Stimulated activated CD8-positive, alpha-beta memory T cell treated with anti-CD3 and anti-CD28 coated beads, Interleukin-7, amount 100 ng/mL, for 1 hour (primary cell): ENCODE data around the gene CRYBB2.
"Not testable (repeated sequence)": the region's sequence is repeated elsewhere in the genome, so short reads cannot be mapped to it uniquely, and the experiment has no call there.

Source experiments
- DNase-seq, 2 donors: peaks; one replicate each; pipeline ENCODE4 v3.0.0-alpha.2; 2020; ENCODE audit warnings: low read depth in 2 of 2

CRYBB2 gene, protein sequence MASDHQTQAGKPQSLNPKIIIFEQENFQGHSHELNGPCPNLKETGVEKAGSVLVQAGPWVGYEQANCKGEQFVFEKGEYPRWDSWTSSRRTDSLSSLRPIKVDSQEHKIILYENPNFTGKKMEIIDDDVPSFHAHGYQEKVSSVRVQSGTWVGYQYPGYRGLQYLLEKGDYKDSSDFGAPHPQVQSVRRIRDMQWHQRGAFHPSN

DNA sequence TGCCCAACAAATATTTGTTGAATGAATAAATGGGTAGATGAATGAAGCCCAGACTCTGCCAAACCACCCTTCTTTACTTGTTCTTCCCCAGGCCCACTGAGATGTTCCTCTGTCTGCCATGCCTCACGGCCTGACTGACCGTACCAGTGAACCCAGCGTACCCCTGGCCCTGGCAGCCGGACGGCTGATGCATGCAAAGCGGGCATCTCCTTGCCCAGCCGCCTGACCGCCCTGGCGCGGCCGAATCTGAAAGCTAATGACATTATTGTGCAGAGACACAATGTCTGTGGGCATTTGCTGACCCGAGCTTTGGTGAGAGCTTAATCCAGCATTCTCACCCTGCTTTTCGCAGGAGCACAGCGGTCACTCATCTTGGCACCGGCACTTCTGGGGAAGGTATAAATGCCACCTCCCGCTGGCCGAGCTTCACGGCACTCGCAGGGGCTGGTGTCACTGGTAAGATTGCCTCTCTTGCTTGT, at the start of gene CRYBB2:
Gene CRYBB2 (plus strand): TSS at position 429 of the 479 bp plus-strand sequence. CDS start 1,791 bp downstream, outside the sequence.
- DNase-seq, result no peak

DNA sequence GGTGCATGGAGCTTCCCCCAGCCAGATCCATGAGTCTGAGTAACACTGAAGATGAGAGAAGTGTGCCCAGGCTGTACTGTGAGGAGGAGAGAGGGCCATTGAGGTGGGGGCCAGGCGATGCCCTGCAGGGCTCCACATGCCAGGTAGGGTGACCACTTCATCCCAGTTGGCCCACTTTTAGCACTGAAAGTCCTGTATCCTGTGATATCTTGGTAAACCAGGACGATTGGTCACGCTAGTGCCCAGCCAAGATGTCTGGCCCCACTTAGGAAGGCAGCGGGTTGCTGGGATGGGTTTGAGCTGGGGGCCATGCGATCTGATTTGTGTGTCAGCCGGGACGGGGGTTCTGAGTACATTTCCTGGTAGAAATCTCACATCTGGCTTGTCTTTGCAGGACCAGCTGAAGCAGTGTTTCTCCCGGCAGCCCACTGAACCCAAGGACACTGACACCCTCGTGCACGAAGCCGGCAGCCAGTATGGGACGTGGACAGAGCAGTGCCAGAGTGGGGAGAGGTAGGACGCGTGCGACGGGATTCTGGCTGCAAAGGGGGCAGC, 48.9 kb upstream of the CRYBB2 start:
- no peak for DNase-seq

DNA sequence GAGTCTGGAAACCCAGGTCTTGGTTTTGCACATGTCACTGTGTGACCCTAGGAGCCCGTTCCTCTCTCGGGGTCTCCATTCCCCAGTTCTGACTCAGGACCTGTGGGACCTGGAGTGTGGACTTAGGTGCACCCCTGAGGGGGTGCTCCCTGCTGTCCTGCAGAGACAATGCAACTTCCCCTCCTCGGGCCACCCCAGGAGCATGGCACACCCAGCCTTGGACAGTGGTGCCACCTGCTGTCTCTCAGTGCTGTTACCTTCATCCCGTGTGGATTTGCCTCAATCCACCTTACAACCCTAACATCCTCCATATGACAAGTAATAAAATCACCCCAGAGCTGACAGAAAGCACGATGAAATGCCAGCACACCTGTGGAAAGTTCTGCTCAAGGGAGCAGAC, 47.3 kb upstream of the CRYBB2 start:
- DNase-seq, result peak in 1 of 2 donors; percentile 2

DNA sequence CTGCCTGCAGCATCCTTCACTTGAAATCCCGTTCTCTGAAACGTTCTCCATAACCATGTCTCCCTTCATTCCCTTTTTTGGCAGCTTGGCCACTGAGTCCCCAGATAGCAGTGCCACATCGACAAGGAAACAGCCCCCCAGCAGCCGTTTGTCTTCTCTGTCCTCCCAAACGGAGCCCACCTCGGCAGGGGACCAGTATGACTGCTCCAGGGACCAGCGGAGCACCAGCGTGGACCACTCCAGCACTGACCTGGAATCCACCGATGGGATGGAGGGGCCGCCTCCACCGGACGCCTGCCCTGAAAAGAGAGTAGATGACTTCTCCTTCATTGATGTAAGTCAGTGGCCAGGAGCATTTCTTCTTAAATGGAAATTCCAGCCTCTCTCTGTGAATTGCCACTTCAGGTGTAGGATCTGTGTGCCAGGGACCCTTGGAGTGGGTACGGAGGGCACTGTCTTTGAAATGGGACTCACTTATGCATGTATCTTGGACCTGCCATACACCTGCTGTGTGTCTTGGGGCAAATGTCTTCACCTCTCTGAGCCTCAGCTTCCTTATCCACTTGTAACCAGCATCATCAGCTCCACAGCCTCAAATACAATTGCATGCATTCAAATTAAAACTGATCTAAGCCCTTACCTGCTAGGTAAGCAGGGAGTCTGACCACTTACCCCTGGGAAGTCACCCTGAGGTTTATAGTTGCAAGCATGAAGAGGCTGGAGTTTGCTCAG, 45.1 kb upstream of the CRYBB2 start:
- no peak for DNase-seq

DNA sequence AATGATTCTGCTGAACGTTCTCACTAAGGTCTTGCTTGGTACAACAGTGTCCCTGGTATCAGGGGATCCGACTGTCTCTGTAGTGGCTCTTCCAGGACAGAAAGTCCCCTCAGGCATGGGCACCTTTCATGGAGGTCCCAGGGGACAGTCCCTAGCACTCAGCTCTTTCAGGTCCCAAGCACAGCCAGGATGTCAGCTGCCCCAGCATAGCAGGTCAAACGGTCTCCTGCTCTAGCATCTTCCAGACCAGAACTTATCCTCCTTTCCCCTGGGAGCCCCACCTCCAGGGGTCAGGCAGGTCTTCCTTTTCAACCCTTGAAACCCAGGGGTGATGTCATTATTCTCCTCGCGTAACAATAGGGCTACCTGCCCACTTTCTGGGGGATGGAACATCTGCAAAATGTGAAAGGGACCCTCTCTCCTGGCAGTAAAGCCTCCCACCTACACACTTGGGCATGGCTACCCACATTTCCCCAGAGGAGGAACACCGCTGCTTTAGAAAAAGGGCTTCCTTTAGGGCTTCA, 44.5 kb upstream of the CRYBB2 start:
- DNase-seq, result no peak

DNA sequence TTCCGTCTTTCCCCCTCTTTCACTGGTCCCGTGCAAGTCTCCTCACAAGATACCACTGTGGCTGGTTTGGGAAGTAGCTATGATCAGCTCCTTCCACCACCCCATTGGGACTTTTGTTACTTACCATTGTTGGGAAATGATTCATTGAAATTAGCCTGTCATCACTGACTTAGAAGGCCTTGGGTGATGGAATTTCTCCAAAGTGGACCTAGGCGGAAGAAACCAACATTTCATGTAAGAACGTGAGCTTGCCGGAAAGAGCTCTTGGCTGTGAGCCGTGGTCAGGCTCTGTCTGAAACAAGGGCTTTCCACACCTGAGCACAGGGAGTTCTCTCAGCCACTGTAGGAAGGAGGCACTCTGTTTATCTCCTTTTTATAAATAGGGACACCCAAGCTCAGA, 43.3 kb upstream of the CRYBB2 start:
- DNase-seq, result no peak

DNA sequence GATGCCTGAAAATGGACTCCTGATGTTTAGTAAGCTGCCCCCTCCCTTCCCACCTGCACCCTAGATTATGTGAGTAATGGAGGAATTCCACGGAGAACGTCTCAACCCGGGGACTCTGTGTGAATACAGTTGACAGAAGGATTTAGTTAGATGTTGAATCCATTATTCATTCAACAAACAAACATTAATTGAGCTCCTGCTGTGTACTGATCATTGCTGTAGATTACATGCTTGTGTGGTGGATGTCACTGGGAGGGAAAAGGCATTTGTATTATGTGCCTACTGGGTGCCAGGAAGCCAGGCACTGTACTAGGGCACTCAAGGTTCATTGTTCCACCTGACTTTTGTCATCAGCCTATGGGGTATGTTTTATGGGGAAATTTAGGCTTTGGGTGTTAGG, 42.6 kb upstream of the CRYBB2 start:
- no peak for DNase-seq

DNA sequence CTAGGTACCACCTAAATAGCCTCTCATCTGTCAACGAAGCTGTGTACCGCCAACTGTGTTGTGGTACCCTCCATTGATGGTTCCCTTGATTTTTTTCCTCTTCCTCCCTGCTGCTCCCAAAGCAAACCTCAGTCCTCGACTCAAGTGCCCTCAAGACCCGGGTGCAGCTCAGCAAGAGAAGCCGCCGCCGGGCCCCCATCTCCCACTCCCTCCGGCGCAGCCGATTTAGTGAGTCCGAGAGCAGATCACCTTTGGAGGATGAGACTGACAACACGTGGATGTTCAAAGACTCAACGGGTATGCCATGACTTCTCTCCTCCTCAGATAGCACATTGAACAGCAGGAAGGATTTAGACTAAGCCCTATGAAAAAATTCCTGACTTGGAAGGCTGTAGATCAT, 42.2 kb upstream of the CRYBB2 start:
- DNase-seq, result no peak

DNA sequence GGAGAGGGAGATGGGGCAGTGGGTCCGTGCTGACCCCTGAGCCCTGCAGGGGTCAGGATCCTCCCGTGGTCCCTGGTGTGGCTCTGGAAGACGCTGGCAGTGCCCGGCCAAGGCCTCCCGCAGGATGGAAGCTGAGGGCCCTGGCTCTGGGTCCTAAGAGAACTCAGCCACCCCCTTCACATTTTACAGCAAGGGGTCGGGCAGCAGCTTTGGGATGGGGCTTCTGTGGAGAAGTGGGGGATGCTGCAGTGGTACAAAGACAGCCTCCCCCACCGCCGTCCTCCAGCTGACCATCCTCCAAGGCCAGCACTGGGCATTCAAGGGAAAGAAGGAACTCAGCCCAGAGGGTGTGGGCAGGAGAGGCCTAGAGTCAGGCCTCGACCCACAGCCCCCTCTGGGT, 41.5 kb upstream of the CRYBB2 start:
- no peak for DNase-seq

DNA sequence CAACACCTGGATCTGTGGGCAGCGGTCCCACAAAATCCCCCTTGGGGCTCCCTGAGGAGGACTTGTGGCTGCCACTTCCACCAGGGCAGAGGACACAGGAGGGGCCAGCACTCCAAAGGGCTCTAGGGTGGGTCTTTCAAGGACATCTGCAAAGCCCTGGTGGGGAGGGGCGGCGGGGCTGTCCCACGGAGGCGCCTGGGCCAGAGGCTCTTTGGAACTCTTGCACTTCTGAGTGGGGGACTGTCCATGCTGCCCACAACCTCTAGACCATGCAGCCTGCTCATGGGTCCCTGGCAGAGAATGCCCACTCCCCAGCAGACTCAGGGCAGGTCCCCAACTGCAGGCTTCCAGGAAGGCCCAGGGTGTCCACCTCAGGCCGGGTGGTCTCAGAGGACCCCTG, 41.1 kb upstream of the CRYBB2 start:
- DNase-seq, result not testable (repeated sequence)

DNA sequence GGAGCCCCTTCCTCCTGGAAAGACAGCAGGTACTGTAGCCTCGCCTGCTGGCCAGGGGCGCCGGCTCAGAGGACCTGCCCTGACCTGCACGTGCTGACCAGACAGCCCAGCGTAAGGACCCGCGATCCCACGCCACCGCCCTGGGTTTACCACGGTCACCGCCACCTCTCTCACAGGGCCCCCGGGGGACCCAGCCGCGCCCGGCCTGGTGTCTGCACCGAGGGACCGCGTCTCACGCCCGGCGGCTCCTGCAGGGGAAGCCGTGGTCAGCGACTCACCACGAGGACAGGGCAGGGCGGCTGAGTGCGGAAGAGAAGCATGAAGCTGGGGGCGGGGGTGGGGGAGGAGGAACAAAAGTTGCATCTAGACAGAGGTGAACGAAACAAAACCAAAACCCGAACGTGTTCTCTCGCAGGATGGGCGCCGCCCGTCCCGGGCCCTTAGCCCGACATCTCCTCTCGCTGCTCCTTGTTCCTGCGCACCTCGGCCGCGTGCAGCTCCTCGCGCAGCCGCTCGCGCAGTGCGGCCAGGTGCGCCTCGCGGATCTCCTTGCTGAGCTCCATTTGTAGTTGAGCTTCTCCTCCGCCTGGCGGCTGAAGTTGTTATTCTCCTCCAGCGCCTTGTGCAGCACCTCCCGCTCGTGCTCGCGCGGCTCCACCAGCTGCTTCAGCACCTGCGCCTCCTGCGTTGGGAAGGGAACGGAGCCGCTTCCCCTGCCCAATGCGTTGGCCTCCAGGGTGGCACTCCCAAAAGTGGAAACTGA, 40.4 kb upstream of the CRYBB2 start:
- not testable (repeated sequence) for DNase-seq

DNA sequence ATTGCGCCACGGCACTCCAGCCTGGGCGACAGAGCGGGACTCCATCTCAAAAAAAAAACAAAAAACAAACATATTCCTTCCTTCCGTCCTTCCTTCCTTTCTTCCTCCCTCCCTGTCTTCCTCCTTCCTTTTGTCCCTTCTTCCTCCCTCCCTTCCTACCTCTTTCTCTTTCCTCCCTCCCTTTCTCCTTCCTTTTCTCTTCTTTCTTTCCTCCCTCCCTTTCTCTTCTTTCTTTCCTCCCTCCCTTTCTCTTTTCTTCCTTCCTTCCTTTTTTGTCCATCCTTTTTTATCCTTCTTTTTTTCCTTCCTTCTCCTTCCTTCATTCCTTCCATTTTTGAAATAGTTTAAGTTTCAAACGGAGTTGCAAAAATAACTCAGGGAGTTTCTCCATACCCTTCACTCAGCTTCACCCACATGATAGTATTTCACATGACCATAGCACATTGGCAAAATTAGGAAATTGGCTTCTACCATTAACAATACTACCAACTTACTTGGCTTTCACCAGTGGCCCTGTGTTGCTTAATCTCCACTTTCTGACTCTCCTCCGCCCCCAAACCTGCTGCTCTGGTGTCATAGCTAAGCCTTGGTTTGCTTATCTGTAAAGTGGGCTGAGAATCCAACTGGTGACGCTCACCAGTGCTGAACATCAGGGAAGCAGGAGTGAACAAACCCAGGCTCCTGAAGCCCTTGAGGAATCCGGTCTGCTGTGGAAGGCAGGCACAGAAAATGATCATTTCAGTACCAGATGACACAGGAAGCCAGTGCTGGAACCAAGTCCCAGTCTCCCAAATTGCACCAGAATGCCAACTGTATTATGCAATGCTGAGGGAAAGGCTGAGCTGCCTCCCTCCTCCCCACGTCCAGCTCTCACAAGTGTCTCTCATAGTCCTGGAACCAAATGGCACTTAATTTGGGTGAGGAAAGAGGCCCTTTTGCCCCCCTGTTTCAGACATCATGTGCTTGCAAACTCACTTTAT, 37.0 kb upstream of the CRYBB2 start:
- DNase-seq, result no peak

DNA sequence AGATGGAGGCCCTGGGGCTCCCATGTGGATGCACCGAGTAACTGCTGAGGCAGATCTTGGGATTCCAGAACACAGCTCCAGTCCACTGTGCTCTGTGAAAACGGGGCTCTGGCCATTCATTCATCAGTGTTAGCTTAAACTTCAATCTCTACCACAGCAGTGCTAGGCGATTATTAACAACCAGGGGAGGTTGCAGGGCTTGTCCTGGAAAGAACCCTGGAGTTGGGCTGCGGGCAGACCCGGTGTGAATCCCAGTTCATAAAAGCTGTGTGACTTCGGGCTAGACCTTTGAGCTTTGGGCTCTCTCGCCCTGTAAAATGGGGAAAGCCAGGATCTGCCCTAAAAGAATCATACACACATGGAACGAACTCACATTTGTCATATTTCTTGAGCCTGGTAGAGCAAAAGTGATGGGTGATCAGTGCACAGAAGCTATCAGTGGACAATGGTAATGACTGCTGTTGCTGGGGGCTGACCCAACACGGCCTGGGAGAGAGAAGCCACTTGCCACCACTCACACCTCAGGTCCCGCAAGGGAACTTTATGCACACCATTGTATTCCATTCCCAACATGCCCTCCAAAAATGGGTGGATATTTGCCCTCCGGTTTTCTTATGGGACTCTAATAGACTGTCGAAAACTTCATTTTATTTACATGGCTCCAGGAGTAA, 35.4 kb upstream of the CRYBB2 start:
- DNase-seq, result no peak

DNA sequence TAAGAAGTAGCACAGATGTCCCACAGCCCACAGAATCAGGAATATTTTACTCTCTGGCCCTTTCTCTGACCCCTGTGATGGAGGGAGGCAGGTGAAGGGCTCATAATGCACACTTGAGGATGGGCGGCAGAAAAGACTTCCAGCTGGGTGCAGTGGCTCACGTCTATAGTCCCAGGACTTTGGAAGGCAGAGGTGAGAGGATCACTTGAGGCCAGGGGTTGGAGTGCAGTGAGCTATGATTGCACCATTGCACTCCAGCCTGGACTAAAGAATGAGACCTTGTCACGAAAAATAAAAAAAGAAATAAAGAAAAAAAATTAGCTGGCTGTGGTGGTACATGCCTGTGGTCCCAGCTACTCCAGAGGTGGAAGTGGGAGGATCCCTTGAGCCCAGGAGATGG, 33.3 kb upstream of the CRYBB2 start:
- no peak for DNase-seq

DNA sequence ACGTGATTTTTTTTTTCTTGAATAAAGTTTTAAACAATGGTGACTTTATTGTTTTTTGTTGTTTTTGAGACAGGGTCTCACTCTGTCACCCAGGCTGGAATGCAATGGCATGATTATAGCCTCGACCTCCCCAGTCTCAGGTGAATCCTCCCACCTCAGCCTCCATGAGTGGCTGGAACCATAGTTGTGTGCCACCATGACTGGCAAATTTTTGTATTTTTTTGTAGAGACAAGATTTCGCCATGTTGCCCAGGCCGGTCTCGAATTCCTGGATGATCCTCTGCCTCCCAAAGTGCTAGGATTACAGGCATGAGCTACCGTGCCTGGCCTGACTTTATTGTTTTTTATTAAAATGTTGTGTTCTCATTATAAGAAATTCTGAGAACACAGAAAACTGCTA, 32.0 kb upstream of the CRYBB2 start:
- no peak for DNase-seq

DNA sequence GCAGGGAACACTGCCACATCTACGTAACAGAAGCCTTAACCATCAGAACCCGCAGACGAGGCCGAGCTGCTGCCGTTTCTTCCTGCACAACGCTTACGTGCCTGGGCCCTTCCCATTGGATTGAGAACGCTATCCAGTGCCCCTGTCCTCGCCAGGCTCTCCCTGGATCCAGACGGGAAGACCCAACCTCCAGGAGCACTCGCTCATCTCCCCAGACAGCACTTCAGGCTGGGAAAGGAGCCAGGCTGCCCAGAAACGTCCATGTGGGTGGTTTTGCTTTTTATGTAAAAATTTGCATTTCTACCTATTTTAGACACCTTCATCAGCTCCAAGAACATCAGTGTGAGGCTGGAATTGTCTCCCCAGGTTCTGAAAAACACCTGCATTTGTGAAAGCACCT, 27.0 kb upstream of the CRYBB2 start:
- no peak for DNase-seq

DNA sequence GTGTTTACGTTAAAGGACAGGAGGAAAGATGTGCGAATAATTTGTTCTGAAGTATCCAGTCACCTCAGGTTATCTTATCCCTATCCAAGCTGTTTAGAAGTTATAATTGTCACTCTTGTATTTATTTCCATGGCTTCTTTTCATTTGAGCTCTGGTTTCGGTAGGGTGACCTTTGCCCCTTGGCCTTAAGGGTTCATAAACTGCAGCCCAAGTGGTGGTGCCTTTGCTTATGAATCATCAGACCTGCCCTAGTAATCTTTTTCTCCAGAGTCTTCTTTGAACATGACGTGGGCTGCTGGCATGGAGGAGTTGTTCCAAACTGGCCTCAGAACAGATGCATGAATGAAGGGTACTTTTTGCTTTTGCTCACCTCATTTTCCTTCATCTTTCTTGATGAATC, 26.3 kb upstream of the CRYBB2 start:
- no peak for DNase-seq

DNA sequence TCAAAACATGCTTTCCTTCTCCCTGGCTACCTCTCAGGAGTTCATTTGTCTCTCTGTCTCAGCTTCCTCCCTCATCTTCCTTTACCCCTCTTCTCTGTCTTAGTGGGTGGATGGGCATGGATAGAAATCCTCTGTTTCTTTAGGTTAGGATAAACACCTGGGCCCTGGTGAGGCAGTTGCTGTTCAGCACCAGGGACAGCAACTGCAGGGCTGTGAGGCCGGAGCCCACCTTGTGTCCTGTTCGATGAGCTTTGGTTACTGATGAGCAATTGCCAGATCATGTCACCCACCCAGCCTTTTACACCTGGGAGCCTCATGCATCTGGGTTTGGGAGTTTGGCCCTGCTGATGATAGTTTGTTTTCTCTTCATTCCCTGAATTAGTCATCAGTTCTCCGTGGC, 25.9 kb upstream of the CRYBB2 start:
- DNase-seq, result no peak

DNA sequence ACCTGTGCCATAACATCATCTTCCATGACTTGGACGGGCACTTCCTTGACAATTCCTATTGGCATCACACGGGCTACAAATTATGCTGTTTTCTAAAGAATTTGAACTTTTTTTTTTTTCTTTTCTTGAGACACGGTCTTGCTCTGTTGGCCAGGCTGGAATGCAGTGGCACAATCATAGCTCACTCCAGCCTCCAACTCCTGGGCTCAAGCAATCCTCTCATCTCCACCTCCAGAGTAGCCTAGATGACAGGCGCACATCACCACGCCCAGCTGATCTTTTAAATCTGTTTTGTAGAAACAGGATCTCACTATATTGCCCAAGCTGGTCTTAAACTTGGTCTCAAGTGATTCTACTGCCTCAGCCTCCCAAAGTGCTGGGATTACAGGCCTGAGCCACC, 23.1 kb upstream of the CRYBB2 start:
- no peak for DNase-seq

DNA sequence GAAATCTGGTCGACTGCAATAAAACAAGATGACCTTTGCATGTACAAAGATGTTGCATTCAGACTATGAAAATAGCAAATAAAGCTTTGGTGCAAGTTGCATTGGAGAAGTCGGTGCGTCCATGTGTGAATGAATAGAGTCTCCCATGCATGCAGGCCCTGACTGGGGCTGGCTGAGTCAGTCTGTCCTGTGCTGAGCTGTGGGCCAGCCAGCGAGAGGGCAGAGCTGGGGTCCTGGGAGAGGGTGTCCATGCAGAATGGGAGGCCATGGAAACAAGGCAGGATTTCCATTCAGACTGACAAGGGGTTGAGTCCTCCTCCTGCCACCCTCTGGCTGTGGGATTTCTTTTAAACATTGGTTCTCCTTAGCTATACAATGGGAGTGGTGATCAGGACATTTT, 22.1 kb upstream of the CRYBB2 start:
- DNase-seq, result no peak
